GM12878 (cell line): ENCODE measurements around the gene SCGB1C2. TPM values are rescaled to one million over a fixed set of nuclear protein-coding genes. Genes with fewer than 3 reads are reported as not detected.

Experiments used
- ATAC-seq: fragments of 200-7000 bp; cut with Tn5 transposase; 3 replicates; pipeline ENCODE4 v1.9.1; 2020; ENCODE audit warnings: mild to moderate bottlenecking, moderate library complexity
- BruUV-seq: library from RNA; stranded (reverse); fragments of 400-500 nt; replicated peaks from 2 replicates; lab custom pipeline; 2021; lab: Mats Ljungman, UMichigan
- CTCF ChIA-PET: fragments of 300-600 bp; sonication (Branson Sonifier 250); formaldehyde crosslinking; extraction: SDS; loops from one replicate; lab custom pipeline; 2021; ENCODE audit warnings: inconsistent platforms; lab: Yijun Ruan, JAX
- POLR2A ChIA-PET: fragments of 350-600 bp; formaldehyde crosslinking; extraction: SDS; loops from one replicate; lab custom pipeline; 2021; ENCODE audit warnings: inconsistent platforms; lab: Charles Lee
- RAD21 ChIA-PET: fragments of 300-600 bp; sonication (Branson Sonifier 250); formaldehyde crosslinking; loops from one replicate; lab custom pipeline; 2023; ENCODE audit warnings: antibody characterized with exemption; ENCODE audit not compliant: unreplicated experiment; lab: Charles Lee
- SMC1A ChIA-PET: fragments of 300-600 bp; sonication (Branson Sonifier 250); formaldehyde crosslinking; loops from one replicate; lab custom pipeline; 2023; ENCODE audit not compliant: unreplicated experiment, uncharacterized antibody; lab: Charles Lee
- DNase-seq: peaks from one replicate; pipeline ENCODE4 v3.0.0-alpha.2; 2011; ENCODE audit warnings: low read depth, low spot score
- FAIRE-seq: peaks from 3 replicates; lab custom pipeline; 2011; peaks lifted over from hg19 to GRCh38; lab: Jason Lieb, UNC
- H2AFZ ChIP-seq: 2 replicates; pipeline ENCODE4 v1.6.0; 2011; ENCODE audit warnings: low read depth, low read length, control low read depth; ENCODE audit not compliant: control insufficient read depth
- H3K27ac ChIP-seq: 2 replicates; pipeline ENCODE4 v1.5.1; 2011; ENCODE audit warnings: control low read depth; ENCODE audit not compliant: control insufficient read depth, insufficient read depth
- H3K27me3 ChIP-seq, 2 experiments: replicated peaks in 1 of 2; 2 replicates each; pipeline versions ENCODE4 v1.6.0 to v1.6.1; 2011; ENCODE audit warnings: low read length in 1 of 2; ENCODE audit not compliant: control insufficient read depth in 2 of 2, insufficient read depth in 2 of 2
- H3K36me3 ChIP-seq, 2 experiments: 2 replicates each; pipeline ENCODE4 v1.5.1; 2011; ENCODE audit warnings: low read length in 1 of 2; ENCODE audit not compliant: control insufficient read depth in 2 of 2, insufficient read depth in 2 of 2
- H3K4me1 ChIP-seq: 2 replicates; pipeline ENCODE4 v1.6.1; 2011; ENCODE audit warnings: mild to moderate bottlenecking, low read length, moderate library complexity, mixed read lengths; ENCODE audit not compliant: control insufficient read depth, insufficient read depth
- H3K4me2 ChIP-seq: 2 replicates; pipeline ENCODE4 v1.6.0; 2011; ENCODE audit warnings: control low read depth; ENCODE audit not compliant: control insufficient read depth, insufficient read depth
- H3K4me3 ChIP-seq: fragments of 200-600 bp; sonication (generic); 2 replicates; pipeline ENCODE4 v1.5.1; 2016
- H3K79me2 ChIP-seq: 2 replicates; pipeline ENCODE4 v1.6.0; 2011; ENCODE audit warnings: low read length; ENCODE audit not compliant: control insufficient read depth, insufficient read depth
- H3K9ac ChIP-seq: 2 replicates; pipeline ENCODE4 v1.8.0; 2011; ENCODE audit warnings: low read length, control low read depth, mixed read lengths; ENCODE audit not compliant: control insufficient read depth, insufficient read depth
- H3K9me3 ChIP-seq: replicated peaks from 3 replicates; pipeline ENCODE4 v1.5.1; 2011; ENCODE audit warnings: mild to moderate bottlenecking, low read length; ENCODE audit not compliant: control insufficient read depth, insufficient read depth
- H4K20me1 ChIP-seq: 2 replicates; pipeline ENCODE4 v1.6.0; 2011; ENCODE audit not compliant: control insufficient read depth, insufficient read depth
- HDGF ChIP-seq: fragments of 450-650 bp; IDR thresholded peaks from 2 replicates; pipeline ENCODE4 v1.6.1; 2016; ENCODE audit warnings: antibody characterized with exemption
- JUND ChIP-seq: IDR thresholded peaks from 2 replicates; pipeline ENCODE4 v1.6.1; 2012; ENCODE audit warnings: low read depth, mild to moderate bottlenecking, low read length, improper control_type of control experiment, moderate library complexity
- KAT2A ChIP-seq: conservative IDR thresholded peaks from 2 replicates; pipeline ENCODE4 v1.6.1; 2011; ENCODE audit warnings: low read depth, low read length; ENCODE audit not compliant: control insufficient read depth
- PML ChIP-seq: IDR thresholded peaks from 2 replicates; pipeline ENCODE4 v1.6.1; 2012; ENCODE audit warnings: low read length, inconsistent platforms
- POLR2A ChIP-seq: IDR thresholded peaks from 2 replicates; pipeline ENCODE4 v1.6.1; 2011; ENCODE audit warnings: low read depth, mild to moderate bottlenecking, low read length
- POU2F2 ChIP-seq: IDR thresholded peaks from 3 replicates; pipeline ENCODE4 v1.6.1; 2011; ENCODE audit warnings: low read depth, mild to moderate bottlenecking, low read length, borderline replicate concordance
- SMAD5 ChIP-seq: IDR thresholded peaks from 2 replicates; pipeline ENCODE4 v1.6.1; 2016; ENCODE audit warnings: antibody characterized with exemption, low read depth
- SMC3 ChIP-seq: IDR thresholded peaks from 2 replicates; pipeline ENCODE4 v1.6.1; 2011; ENCODE audit warnings: low read length, improper control_type of control experiment, borderline replicate concordance
- SREBF1 ChIP-seq: IDR thresholded peaks from 2 replicates; pipeline ENCODE4 v1.6.1; 2012; ENCODE audit warnings: mild to moderate bottlenecking, low read length
- SRF ChIP-seq, 2 experiments: IDR thresholded peaks; 2 replicates each; pipeline ENCODE4 v1.6.1; 2011; ENCODE audit warnings: low read depth in 2 of 2, low read length in 2 of 2, mild to moderate bottlenecking in 1 of 2, moderate library complexity in 1 of 2
- TARDBP ChIP-seq: IDR thresholded peaks from 2 replicates; pipeline ENCODE4 v1.6.1; 2016; ENCODE audit warnings: borderline replicate concordance
- ZNF274 ChIP-seq: IDR thresholded peaks from one replicate; pipeline ENCODE4 v1.8.0; 2011; ENCODE audit not compliant: insufficient read length, insufficient read depth
- WGBS: methylation state at CpG from one replicate; pipeline ENCODE4 v1.1.6; 2016; ENCODE audit warnings: low lambda C conversion rate; ENCODE audit not compliant: insufficient replicate concordance, insufficient coverage; ENCODE audit errors: missing lambda C conversion rate; 5-methylcytosine and 5-hydroxymethylcytosine counted together
- in situ Hi-C: fragments of 300-500 bp; cut with MboI; formaldehyde crosslinking; loops from 9 replicates; pipeline ENCODE4 v1.14.3; 2018; ENCODE audit warnings: mixed read lengths
- intact Hi-C: fragments of 100-400 bp; cut with micrococcal nuclease; formaldehyde crosslinking; loops from one replicate; pipeline ENCODE4 v1.14.2; 2022; ENCODE audit not compliant: unreplicated experiment
- polyA plus RNA-seq, 11 experiments: library from polyadenylated mRNA; depleted of rRNA in 4 of 11; unstranded in 6 of 11; stranded (reverse) in 5 of 11; fragments of >200 nt; fragmentation: Nextera tagmentation in 4 of 11; fragmentation: Illumina TruSeq in 1 of 11; extraction: Ambion mirVana in 4 of 11; extraction: Trizol in 1 of 11; gene quantifications; 1 replicate in 1 of 11; 2 replicates in 10 of 11; pipeline versions ENCODE4 v1.2.1 to v1.2.3, GENCODE V29; 2011 to 2016; ENCODE audit warnings: inconsistent platforms in 2 of 11, missing spikeins in 2 of 11, low read depth in 1 of 11
- total RNA-seq, 4 experiments: library from RNA; depleted of rRNA in 3 of 4; stranded (reverse); fragments of >200 nt in 3 of 4; fragmentation: Illumina TruSeq in 1 of 4; extraction: Trizol in 1 of 4; gene quantifications; 2 replicates each; pipeline versions ENCODE4 v1.2.1 to v1.2.3, GENCODE V29; 2013 to 2021
- TF ChIP-seq, protein P1 (sequence below): IDR thresholded peaks from 2 replicates; pipeline ENCODE4 v1.6.1; 2011; ENCODE audit warnings: low read depth, low read length, improper control_type of control experiment, borderline replicate concordance
- TF ChIP-seq, protein P2 (sequence below): fragments of 150-350 bp; IDR thresholded peaks from 2 replicates; pipeline ENCODE4 v1.6.1; 2014; ENCODE audit warnings: mild to moderate bottlenecking, low read depth, low read length
- TF ChIP-seq, protein P3 (sequence below): IDR thresholded peaks from 2 replicates; pipeline ENCODE4 v1.6.1; 2012; ENCODE audit warnings: low read depth, low read length, improper control_type of control experiment
- TF ChIP-seq, protein P4 (sequence below): IDR thresholded peaks from 2 replicates; pipeline ENCODE4 v1.6.1; 2011; ENCODE audit warnings: mild to moderate bottlenecking, low read depth, low read length, moderate library complexity; ENCODE audit not compliant: insufficient replicate concordance
- TF ChIP-seq, protein P5 (sequence below): IDR thresholded peaks from 2 replicates; pipeline ENCODE4 v1.6.1; 2011; ENCODE audit warnings: low read depth, mild to moderate bottlenecking, low read length, moderate library complexity, borderline replicate concordance; ENCODE audit errors: extremely low read depth
- TF ChIP-seq, protein P6 (sequence below): fragments of 450-650 bp; IDR thresholded peaks from 2 replicates; pipeline ENCODE4 v1.6.1; 2016; ENCODE audit warnings: mild to moderate bottlenecking

Gene SCGB1C2
- total and polyA plus RNA-seq, 10 of the 15 experiments (the other 5 are each of a cell fraction or from before 2014, with no cell fraction given): not detected

DNA sequence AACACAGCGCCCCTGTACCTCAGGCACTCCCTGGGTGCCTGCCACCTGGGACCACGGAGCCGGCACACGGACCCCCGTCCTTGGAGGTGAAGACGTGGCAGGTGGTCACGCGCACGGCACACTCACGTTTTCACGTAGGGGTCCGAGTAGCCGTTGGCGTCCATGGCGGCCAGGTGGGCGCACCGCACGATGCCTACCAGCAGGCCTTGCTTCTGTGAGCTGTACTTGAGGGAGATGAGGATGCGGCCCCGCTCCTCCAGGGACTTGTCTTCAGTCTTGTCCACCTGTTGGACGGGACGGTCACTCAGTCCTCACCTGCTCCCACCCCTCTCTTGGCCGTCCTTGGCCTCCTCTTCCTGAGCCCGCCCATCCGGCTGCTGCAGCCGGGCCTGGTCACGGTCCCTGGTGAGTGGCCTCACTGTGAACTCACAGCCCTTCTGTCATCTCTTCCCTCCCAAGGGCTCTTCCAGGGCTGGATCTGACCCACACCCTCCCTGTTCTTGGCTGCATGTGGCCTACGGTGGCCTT, 18.8 kb downstream of the SCGB1C2 start:
- no peak for TF ChIP-seq SMC3
- TF ChIP-seq, protein P1, sequence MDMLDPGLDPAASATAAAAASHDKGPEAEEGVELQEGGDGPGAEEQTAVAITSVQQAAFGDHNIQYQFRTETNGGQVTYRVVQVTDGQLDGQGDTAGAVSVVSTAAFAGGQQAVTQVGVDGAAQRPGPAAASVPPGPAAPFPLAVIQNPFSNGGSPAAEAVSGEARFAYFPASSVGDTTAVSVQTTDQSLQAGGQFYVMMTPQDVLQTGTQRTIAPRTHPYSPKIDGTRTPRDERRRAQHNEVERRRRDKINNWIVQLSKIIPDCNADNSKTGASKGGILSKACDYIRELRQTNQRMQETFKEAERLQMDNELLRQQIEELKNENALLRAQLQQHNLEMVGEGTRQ: no peak
- no peak for TF ChIP-seq POLR2A
- TF ChIP-seq, protein P2, sequence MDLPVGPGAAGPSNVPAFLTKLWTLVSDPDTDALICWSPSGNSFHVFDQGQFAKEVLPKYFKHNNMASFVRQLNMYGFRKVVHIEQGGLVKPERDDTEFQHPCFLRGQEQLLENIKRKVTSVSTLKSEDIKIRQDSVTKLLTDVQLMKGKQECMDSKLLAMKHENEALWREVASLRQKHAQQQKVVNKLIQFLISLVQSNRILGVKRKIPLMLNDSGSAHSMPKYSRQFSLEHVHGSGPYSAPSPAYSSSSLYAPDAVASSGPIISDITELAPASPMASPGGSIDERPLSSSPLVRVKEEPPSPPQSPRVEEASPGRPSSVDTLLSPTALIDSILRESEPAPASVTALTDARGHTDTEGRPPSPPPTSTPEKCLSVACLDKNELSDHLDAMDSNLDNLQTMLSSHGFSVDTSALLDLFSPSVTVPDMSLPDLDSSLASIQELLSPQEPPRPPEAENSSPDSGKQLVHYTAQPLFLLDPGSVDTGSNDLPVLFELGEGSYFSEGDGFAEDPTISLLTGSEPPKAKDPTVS: no peak
- TF ChIP-seq JUND: no peak
- no peak for TF ChIP-seq PML
- TF ChIP-seq SRF (IDR thresholded peaks at IDR 0.05; ENCODE audit: low read depth in 2 of 2, low read length in 2 of 2): no peak
- TF ChIP-seq HDGF: no peak
- TF ChIP-seq ZNF274: no peak
- TF ChIP-seq, protein P3, sequence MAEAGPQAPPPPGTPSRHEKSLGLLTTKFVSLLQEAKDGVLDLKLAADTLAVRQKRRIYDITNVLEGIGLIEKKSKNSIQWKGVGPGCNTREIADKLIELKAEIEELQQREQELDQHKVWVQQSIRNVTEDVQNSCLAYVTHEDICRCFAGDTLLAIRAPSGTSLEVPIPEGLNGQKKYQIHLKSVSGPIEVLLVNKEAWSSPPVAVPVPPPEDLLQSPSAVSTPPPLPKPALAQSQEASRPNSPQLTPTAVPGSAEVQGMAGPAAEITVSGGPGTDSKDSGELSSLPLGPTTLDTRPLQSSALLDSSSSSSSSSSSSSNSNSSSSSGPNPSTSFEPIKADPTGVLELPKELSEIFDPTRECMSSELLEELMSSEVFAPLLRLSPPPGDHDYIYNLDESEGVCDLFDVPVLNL: no peak
- TF ChIP-seq, protein P4, sequence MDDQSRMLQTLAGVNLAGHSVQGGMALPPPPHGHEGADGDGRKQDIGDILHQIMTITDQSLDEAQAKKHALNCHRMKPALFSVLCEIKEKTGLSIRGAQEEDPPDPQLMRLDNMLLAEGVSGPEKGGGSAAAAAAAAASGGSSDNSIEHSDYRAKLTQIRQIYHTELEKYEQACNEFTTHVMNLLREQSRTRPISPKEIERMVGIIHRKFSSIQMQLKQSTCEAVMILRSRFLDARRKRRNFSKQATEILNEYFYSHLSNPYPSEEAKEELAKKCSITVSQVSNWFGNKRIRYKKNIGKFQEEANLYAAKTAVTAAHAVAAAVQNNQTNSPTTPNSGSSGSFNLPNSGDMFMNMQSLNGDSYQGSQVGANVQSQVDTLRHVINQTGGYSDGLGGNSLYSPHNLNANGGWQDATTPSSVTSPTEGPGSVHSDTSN: no peak
- TF ChIP-seq SREBF1: no peak
- TF ChIP-seq TARDBP: no peak
- no peak for TF ChIP-seq POU2F2
- no peak for TF ChIP-seq KAT2A
- TF ChIP-seq SMAD5: no peak
- TF ChIP-seq, protein P5, sequence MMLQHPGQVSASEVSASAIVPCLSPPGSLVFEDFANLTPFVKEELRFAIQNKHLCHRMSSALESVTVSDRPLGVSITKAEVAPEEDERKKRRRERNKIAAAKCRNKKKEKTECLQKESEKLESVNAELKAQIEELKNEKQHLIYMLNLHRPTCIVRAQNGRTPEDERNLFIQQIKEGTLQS: no peak
- TF ChIP-seq, protein P6, sequence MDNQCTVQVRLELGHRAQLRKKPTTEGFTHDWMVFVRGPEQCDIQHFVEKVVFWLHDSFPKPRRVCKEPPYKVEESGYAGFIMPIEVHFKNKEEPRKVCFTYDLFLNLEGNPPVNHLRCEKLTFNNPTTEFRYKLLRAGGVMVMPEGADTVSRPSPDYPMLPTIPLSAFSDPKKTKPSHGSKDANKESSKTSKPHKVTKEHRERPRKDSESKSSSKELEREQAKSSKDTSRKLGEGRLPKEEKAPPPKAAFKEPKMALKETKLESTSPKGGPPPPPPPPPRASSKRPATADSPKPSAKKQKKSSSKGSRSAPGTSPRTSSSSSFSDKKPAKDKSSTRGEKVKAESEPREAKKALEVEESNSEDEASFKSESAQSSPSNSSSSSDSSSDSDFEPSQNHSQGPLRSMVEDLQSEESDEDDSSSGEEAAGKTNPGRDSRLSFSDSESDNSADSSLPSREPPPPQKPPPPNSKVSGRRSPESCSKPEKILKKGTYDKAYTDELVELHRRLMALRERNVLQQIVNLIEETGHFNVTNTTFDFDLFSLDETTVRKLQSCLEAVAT: no peak
- Histone ChIP-seq H2AFZ (no peak overlapping the region), H3K27ac (no peak overlapping the region), H4K20me1 (no peaks in the 10 kb centered on the region), H3K79me2 (no peaks in the 10 kb centered on the region), H3K4me1 (no peaks in the 10 kb centered on the region), H3K9ac (no peak overlapping the region), H3K4me3 (no peak overlapping the region), H3K4me2 (no peak overlapping the region), H3K9me3 (no peaks in the 10 kb centered on the region), H3K27me3 (no peaks in the 10 kb centered on the region), H3K36me3 (no peaks in the 10 kb centered on the region)
- no peak for FAIRE-seq
- RAD21 ChIA-PET: no interaction called here
- SMC1A ChIA-PET: no interaction called here
- DNase-seq: no peak
- POLR2A ChIA-PET: no interaction called here
- no peak for ATAC-seq
- 44% methylated on average over 28 of the region's 28 CpGs for WGBS
- BruUV-seq: no TSS peak
- in situ Hi-C loops (no loop called here), intact Hi-C loops (no loop called here)
- CTCF ChIA-PET: no interaction called here
